Progenitor cell of endocrine pancreas (in vitro differentiated cells): ENCODE measurements around the gene PRKCH. TPM values are rescaled to one million over a fixed set of nuclear protein-coding genes. Genes with fewer than 3 reads are reported as not detected.

ENCODE experiments used
- DNase-seq: peaks from one replicate; pipeline ENCODE4 v3.0.0; 2021; ENCODE audit warnings: low spot score; ENCODE audit not compliant: unreplicated experiment
- H3K27ac Mint-ChIP-seq: 2 replicates; pipeline ENCODE4 v1.8.0; 2021; ENCODE audit warnings: mild to moderate bottlenecking, moderate library complexity, mixed read lengths
- H3K27me3 Mint-ChIP-seq: 2 replicates; pipeline ENCODE4 v1.8.0; 2021; ENCODE audit warnings: mixed read lengths
- H3K36me3 Mint-ChIP-seq: 2 replicates; pipeline ENCODE4 v1.8.0; 2022; ENCODE audit warnings: mixed read lengths; ENCODE audit not compliant: insufficient read depth
- H3K4me1 Mint-ChIP-seq: 2 replicates; pipeline ENCODE4 v1.8.0; 2021; ENCODE audit warnings: low read depth, mixed read lengths
- H3K4me3 Mint-ChIP-seq: 2 replicates; pipeline ENCODE4 v1.8.0; 2021; ENCODE audit warnings: low read depth, mild to moderate bottlenecking, moderate library complexity, mixed read lengths
- H3K9me3 Mint-ChIP-seq: 2 replicates; pipeline ENCODE4 v1.8.0; 2021; ENCODE audit warnings: low read depth, mixed read lengths
- CTCF ChIP-seq: fragments of 200-600 bp; sonication (generic); IDR thresholded peaks from one replicate; pipeline ENCODE4 v1.5.0; 2021; ENCODE audit warnings: antibody characterized with exemption, mild to moderate bottlenecking; ENCODE audit not compliant: unreplicated experiment
- total RNA-seq: library from RNA; stranded (reverse); gene quantifications from 2 replicates; pipeline ENCODE4 v1.2.1, GENCODE V29; 2021

PRKCH gene
- total RNA-seq, 1 donor from 2014 or later: 4.5 TPM

GRCh38 chr14:61577506-61577931 lies 256.1 kb downstream of the PRKCH start:
- H3K27ac Mint-ChIP-seq: no peak overlapping the region
- H3K36me3 Mint-ChIP-seq: no peaks in the 10 kb centered on the region
- H3K4me3 Mint-ChIP-seq: no peak overlapping the region
- peaks cover 4% of the 10 kb centered on the region for H3K27me3 Mint-ChIP-seq
- H3K9me3 Mint-ChIP-seq: no peaks in the 10 kb centered on the region
- no peak for TF ChIP-seq CTCF
- H3K4me1 Mint-ChIP-seq: peaks cover 15% of the 10 kb centered on the region
- no peak for DNase-seq

GRCh38 chr14:61578745-61579144 lies 257.4 kb downstream of the PRKCH start:
- no peaks in the 10 kb centered on the region for H3K36me3 Mint-ChIP-seq
- no peaks in the 10 kb centered on the region for H3K9me3 Mint-ChIP-seq
- TF ChIP-seq CTCF: no peak
- H3K4me3 Mint-ChIP-seq: no peak overlapping the region
- DNase-seq: no peak
- no peak overlapping the region for H3K27ac Mint-ChIP-seq
- H3K27me3 Mint-ChIP-seq: peaks cover 4% of the 10 kb centered on the region
- H3K4me1 Mint-ChIP-seq: peaks cover 15% of the 10 kb centered on the region

GRCh38 chr14:61581340-61581739 lies 260.0 kb downstream of the PRKCH start:
- Mint-ChIP-seq H3K4me3 (no peak overlapping the region), H3K27me3 (peaks cover 4% of the 10 kb centered on the region), H3K9me3 (no peaks in the 10 kb centered on the region), H3K27ac (peak overlapping the region; percentile 65), H3K36me3 (no peaks in the 10 kb centered on the region), H3K4me1 (peaks cover 24% of the 10 kb centered on the region)
- no peak for DNase-seq
- no peak for TF ChIP-seq CTCF

GRCh38 chr14:61581955-61582615 lies 260.7 kb downstream of the PRKCH start:
- peaks cover 24% of the 10 kb centered on the region for H3K4me1 Mint-ChIP-seq
- H3K36me3 Mint-ChIP-seq: no peaks in the 10 kb centered on the region
- no peaks in the 10 kb centered on the region for H3K9me3 Mint-ChIP-seq
- H3K4me3 Mint-ChIP-seq: no peak overlapping the region
- no peak for TF ChIP-seq CTCF
- H3K27ac Mint-ChIP-seq: no peak overlapping the region
- no peak for DNase-seq
- H3K27me3 Mint-ChIP-seq: peaks cover 4% of the 10 kb centered on the region

- H3K9me3 Mint-ChIP-seq: no peaks in the 10 kb centered on the region
- no peak for TF ChIP-seq CTCF
Observed at GRCh38 chr14:61582815-61583214, 261.4 kb downstream of the PRKCH start.

More at GRCh38 chr14:61582815-61583214, 261.4 kb downstream of the PRKCH start:
- DNase-seq: no peak
- Mint-ChIP-seq H3K4me1 (peaks cover 24% of the 10 kb centered on the region), H3K27me3 (no peaks in the 10 kb centered on the region), H3K27ac (no peak overlapping the region), H3K4me3 (no peak overlapping the region), H3K36me3 (no peaks in the 10 kb centered on the region)
